ENCODE results near the gene PREX1.

PREX1 gene

DNA sequence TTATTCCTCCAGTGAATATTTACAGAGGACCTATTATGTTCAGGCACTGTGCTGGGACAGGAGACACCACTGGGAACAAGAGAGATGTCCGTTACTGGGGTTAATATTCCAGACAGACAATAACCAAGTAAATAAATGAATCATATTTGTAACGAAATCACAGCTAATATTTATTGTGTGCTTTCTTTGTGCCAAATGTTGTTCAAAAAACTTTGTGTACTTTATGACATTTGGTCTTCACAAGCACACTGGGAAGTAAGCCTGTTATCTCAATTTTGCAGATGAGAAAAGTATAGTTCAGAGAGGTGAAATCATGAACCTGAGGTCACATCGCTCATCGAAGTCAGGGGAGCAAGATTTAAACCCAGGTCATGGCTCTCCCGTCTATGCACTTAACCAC is 36.5 kb upstream of the PREX1 start:
- no peak overlapping the region for H2BK120ac ChIP-seq (ENCODE audit: low read depth, low read length)
- no peak overlapping the region for H2BK15ac ChIP-seq (ENCODE audit: low read length)
- DNase-seq (ENCODE audit: low spot score): no peak
- no peak overlapping the region for H3K18ac ChIP-seq (ENCODE audit: low read length)
- H2AFZ ChIP-seq (ENCODE audit: low read length): no peak overlapping the region
- H3K14ac ChIP-seq (ENCODE audit: low read length): no peak overlapping the region
- H3K9ac ChIP-seq (ENCODE audit: low read depth, low read length, poor library complexity): no peak overlapping the region
- WGBS, 2 donors (ENCODE audit: extremely low coverage in 2 of 2, insufficient read length in 2 of 2, insufficient replicate concordance in 1 of 2): no CpG with 5 or more reads among the region's 5 CpGs
- no peaks in the 10 kb centered on the region for H3K36me3 ChIP-seq (replicated peaks in 1 of 2; ENCODE audit: control insufficient read depth in 2 of 2, insufficient read depth in 2 of 2, low read length in 2 of 2)
- no peaks in the 10 kb centered on the region for H3K9me3 ChIP-seq (replicated peaks in 1 of 2; ENCODE audit: control insufficient read depth in 2 of 2, insufficient read depth in 1 of 2, low read depth in 1 of 2, low read length in 2 of 2)
- peaks cover 0 to 7% (median 0%) of the 10 kb centered on the region in 3 experiments for H3K27me3 ChIP-seq (ENCODE audit: control insufficient read depth in 3 of 3, insufficient read depth in 3 of 3, low read depth in 1 of 3, low read length in 3 of 3)
- no peak overlapping the region for H2BK12ac ChIP-seq (ENCODE audit: low read length)
- no peak overlapping the region for H2AK5ac ChIP-seq (ENCODE audit: low read depth, low read length)
- no peak overlapping the region for H4K8ac ChIP-seq (ENCODE audit: low read depth, low read length)
- H3K4me3 ChIP-seq (ENCODE audit: low read length in 2 of 2): no peak overlapping the region
- peaks cover 1 to 4% of the 10 kb centered on the region in 2 donors for H3K4me1 ChIP-seq (ENCODE audit: control insufficient read depth in 2 of 2, insufficient read depth in 1 of 2, low read depth in 1 of 2, low read length in 2 of 2)
- no peak overlapping the region for H4K91ac ChIP-seq (ENCODE audit: low read depth, low read length, poor library complexity)
- no peak overlapping the region for H3K27ac ChIP-seq (replicated peaks; ENCODE audit: low read length)
- H2BK5ac ChIP-seq (ENCODE audit: low read length): no peak overlapping the region
- H3K79me1 ChIP-seq (ENCODE audit: low read depth, low read length): no peaks in the 10 kb centered on the region
- no peak overlapping the region for H3K23ac ChIP-seq (ENCODE audit: low read depth, low read length, poor library complexity)
- no peak overlapping the region for H3K4me2 ChIP-seq (ENCODE audit: insufficient read depth, low read length, poor library complexity, severe bottlenecking)
- H3K4ac ChIP-seq (ENCODE audit: low read length): no peak overlapping the region

DNA sequence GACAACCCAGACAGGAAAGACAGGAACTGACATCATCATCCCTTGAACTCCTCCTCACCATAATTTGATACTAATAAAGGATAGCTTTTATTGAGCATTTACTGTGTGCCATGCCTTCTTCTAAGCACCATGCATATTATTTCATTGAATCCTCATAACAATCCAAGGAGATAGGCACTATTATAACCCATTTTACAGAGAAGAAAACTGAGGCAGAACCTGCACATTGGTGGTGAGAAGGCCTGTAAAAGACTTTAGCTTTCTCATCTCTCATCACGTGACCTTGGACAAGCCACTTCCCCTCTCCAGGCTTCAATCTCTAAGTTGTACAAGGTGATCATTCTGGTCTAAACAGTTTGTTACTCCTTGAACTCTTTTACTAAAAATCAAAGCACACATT is 34.5 kb upstream of the PREX1 start:
- no peak overlapping the region for H3K9ac ChIP-seq (ENCODE audit: low read depth, low read length, poor library complexity)
- H2BK5ac ChIP-seq (ENCODE audit: low read length): no peak overlapping the region
- WGBS, 2 donors (ENCODE audit: extremely low coverage in 2 of 2, insufficient read length in 2 of 2, insufficient replicate concordance in 1 of 2): no CpG with 5 or more reads among the region's 1 CpG
- no peaks in the 10 kb centered on the region for H3K79me1 ChIP-seq (ENCODE audit: low read depth, low read length)
- H3K18ac ChIP-seq (ENCODE audit: low read length): no peak overlapping the region
- peaks cover 1 to 4% of the 10 kb centered on the region in 2 donors for H3K4me1 ChIP-seq (ENCODE audit: control insufficient read depth in 2 of 2, insufficient read depth in 1 of 2, low read depth in 1 of 2, low read length in 2 of 2)
- no peak overlapping the region for H2BK120ac ChIP-seq (ENCODE audit: low read depth, low read length)
- H4K8ac ChIP-seq (ENCODE audit: low read depth, low read length): no peak overlapping the region
- H2AFZ ChIP-seq (ENCODE audit: low read length): no peak overlapping the region
- no peak overlapping the region for H2BK12ac ChIP-seq (ENCODE audit: low read length)
- no peak overlapping the region for H3K14ac ChIP-seq (ENCODE audit: low read length)
- H3K9me3 ChIP-seq (replicated peaks in 1 of 2; ENCODE audit: control insufficient read depth in 2 of 2, insufficient read depth in 1 of 2, low read depth in 1 of 2, low read length in 2 of 2): no peaks in the 10 kb centered on the region
- H3K27me3 ChIP-seq (ENCODE audit: control insufficient read depth in 3 of 3, insufficient read depth in 3 of 3, low read depth in 1 of 3, low read length in 3 of 3): peaks cover 0 to 3% (median 0%) of the 10 kb centered on the region in 3 experiments
- H3K4me3 ChIP-seq (ENCODE audit: low read length in 2 of 2): no peak overlapping the region
- no peak overlapping the region for H3K4ac ChIP-seq (ENCODE audit: low read length)
- H2AK5ac ChIP-seq (ENCODE audit: low read depth, low read length): no peak overlapping the region
- no peaks in the 10 kb centered on the region for H3K36me3 ChIP-seq (replicated peaks in 1 of 2; ENCODE audit: control insufficient read depth in 2 of 2, insufficient read depth in 2 of 2, low read length in 2 of 2)
- no peak overlapping the region for H3K27ac ChIP-seq (replicated peaks; ENCODE audit: low read length)
- H4K91ac ChIP-seq (ENCODE audit: low read depth, low read length, poor library complexity): no peak overlapping the region
- no peak for DNase-seq (ENCODE audit: low spot score)
- no peak overlapping the region for H3K4me2 ChIP-seq (ENCODE audit: insufficient read depth, low read length, poor library complexity, severe bottlenecking)
- H2BK15ac ChIP-seq (ENCODE audit: low read length): no peak overlapping the region
- H3K23ac ChIP-seq (ENCODE audit: low read depth, low read length, poor library complexity): no peak overlapping the region

DNA sequence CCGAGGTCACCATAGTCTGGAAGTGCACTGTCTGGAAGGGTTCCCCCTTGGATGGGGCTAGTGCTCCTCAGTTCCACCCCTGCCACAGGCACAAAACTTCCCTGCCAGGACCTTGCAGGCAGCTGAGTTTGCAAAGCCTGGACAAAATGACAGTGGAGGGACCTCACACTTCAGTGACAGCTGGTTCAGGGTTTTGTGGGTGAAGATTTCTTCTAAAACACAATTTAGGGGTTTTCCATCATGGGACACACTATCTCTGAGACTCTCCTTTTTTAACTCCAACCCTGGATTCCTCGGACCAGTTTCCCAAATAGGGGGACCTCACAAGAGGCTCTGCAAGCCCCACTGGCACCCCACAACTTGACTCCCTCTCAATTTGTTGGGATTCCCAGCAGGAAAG is 33.6 kb upstream of the PREX1 start:
- no peak for DNase-seq (ENCODE audit: low spot score)
- H3K4me3 ChIP-seq (ENCODE audit: low read length in 2 of 2): no peak overlapping the region
- no CpG with 5 or more reads among the region's 2 CpGs for WGBS, 2 donors (ENCODE audit: extremely low coverage in 2 of 2, insufficient read length in 2 of 2, insufficient replicate concordance in 1 of 2)
- H4K8ac ChIP-seq (ENCODE audit: low read depth, low read length): no peak overlapping the region
- no peak overlapping the region for H3K14ac ChIP-seq (ENCODE audit: low read length)
- H3K27me3 ChIP-seq (ENCODE audit: control insufficient read depth in 3 of 3, insufficient read depth in 3 of 3, low read depth in 1 of 3, low read length in 3 of 3): peaks cover 0 to 3% (median 0%) of the 10 kb centered on the region in 3 experiments
- no peak overlapping the region for H4K91ac ChIP-seq (ENCODE audit: low read depth, low read length, poor library complexity)
- H2BK120ac ChIP-seq (ENCODE audit: low read depth, low read length): no peak overlapping the region
- no peaks in the 10 kb centered on the region for H3K9me3 ChIP-seq (replicated peaks in 1 of 2; ENCODE audit: control insufficient read depth in 2 of 2, insufficient read depth in 1 of 2, low read depth in 1 of 2, low read length in 2 of 2)
- no peak overlapping the region for H3K27ac ChIP-seq (replicated peaks; ENCODE audit: low read length)
- peaks cover 1 to 4% of the 10 kb centered on the region in 2 donors for H3K4me1 ChIP-seq (ENCODE audit: control insufficient read depth in 2 of 2, insufficient read depth in 1 of 2, low read depth in 1 of 2, low read length in 2 of 2)
- H2BK5ac ChIP-seq (ENCODE audit: low read length): no peak overlapping the region
- H3K36me3 ChIP-seq (replicated peaks in 1 of 2; ENCODE audit: control insufficient read depth in 2 of 2, insufficient read depth in 2 of 2, low read length in 2 of 2): no peaks in the 10 kb centered on the region
- H3K4me2 ChIP-seq (ENCODE audit: insufficient read depth, low read length, poor library complexity, severe bottlenecking): no peak overlapping the region
- no peak overlapping the region for H3K9ac ChIP-seq (ENCODE audit: low read depth, low read length, poor library complexity)
- no peak overlapping the region for H2BK15ac ChIP-seq (ENCODE audit: low read length)
- no peak overlapping the region for H3K18ac ChIP-seq (ENCODE audit: low read length)
- no peaks in the 10 kb centered on the region for H3K79me1 ChIP-seq (ENCODE audit: low read depth, low read length)
- no peak overlapping the region for H2AK5ac ChIP-seq (ENCODE audit: low read depth, low read length)
- no peak overlapping the region for H2BK12ac ChIP-seq (ENCODE audit: low read length)
- no peak overlapping the region for H3K4ac ChIP-seq (ENCODE audit: low read length)
- H3K23ac ChIP-seq (ENCODE audit: low read depth, low read length, poor library complexity): no peak overlapping the region
- no peak overlapping the region for H2AFZ ChIP-seq (ENCODE audit: low read length)

GRCh38 chr20:48858075-48858790 is 30.4 kb upstream of the PREX1 start:
- H3K4me2 ChIP-seq (ENCODE audit: insufficient read depth, low read length, poor library complexity, severe bottlenecking): no peak overlapping the region
- H3K4me1 ChIP-seq (ENCODE audit: control insufficient read depth in 2 of 2, insufficient read depth in 1 of 2, low read depth in 1 of 2, low read length in 2 of 2): peaks cover 0 to 4% of the 10 kb centered on the region in 2 donors
- H2BK12ac ChIP-seq (ENCODE audit: low read length): no peak overlapping the region
- no peaks in the 10 kb centered on the region for H3K9me3 ChIP-seq (replicated peaks in 1 of 2; ENCODE audit: control insufficient read depth in 2 of 2, insufficient read depth in 1 of 2, low read depth in 1 of 2, low read length in 2 of 2)
- H3K27me3 ChIP-seq (ENCODE audit: control insufficient read depth in 3 of 3, insufficient read depth in 3 of 3, low read depth in 1 of 3, low read length in 3 of 3): no peaks in the 10 kb centered on the region
- H2BK15ac ChIP-seq (ENCODE audit: low read length): no peak overlapping the region
- no peak overlapping the region for H3K4ac ChIP-seq (ENCODE audit: low read length)
- no peak overlapping the region for H2AK5ac ChIP-seq (ENCODE audit: low read depth, low read length)
- no peaks in the 10 kb centered on the region for H3K79me1 ChIP-seq (ENCODE audit: low read depth, low read length)
- no peak overlapping the region for H4K8ac ChIP-seq (ENCODE audit: low read depth, low read length)
- H3K27ac ChIP-seq (replicated peaks; ENCODE audit: low read length): no peak overlapping the region
- no peak overlapping the region for H3K4me3 ChIP-seq (ENCODE audit: low read length in 2 of 2)
- no peak overlapping the region for H3K9ac ChIP-seq (ENCODE audit: low read depth, low read length, poor library complexity)
- no peak overlapping the region for H3K18ac ChIP-seq (ENCODE audit: low read length)
- no peaks in the 10 kb centered on the region for H3K36me3 ChIP-seq (replicated peaks in 1 of 2; ENCODE audit: control insufficient read depth in 2 of 2, insufficient read depth in 2 of 2, low read length in 2 of 2)
- no peak for DNase-seq (ENCODE audit: low spot score)
- H4K91ac ChIP-seq (ENCODE audit: low read depth, low read length, poor library complexity): no peak overlapping the region
- H3K23ac ChIP-seq (ENCODE audit: low read depth, low read length, poor library complexity): no peak overlapping the region
- H3K14ac ChIP-seq (ENCODE audit: low read length): no peak overlapping the region
- peak overlapping the region; percentile 88 for H2AFZ ChIP-seq (ENCODE audit: low read length)
- no peak overlapping the region for H2BK120ac ChIP-seq (ENCODE audit: low read depth, low read length)
- WGBS, 2 donors (ENCODE audit: extremely low coverage in 2 of 2, insufficient read length in 2 of 2, insufficient replicate concordance in 1 of 2): no CpG with 5 or more reads among the region's 6 CpGs
- no peak overlapping the region for H2BK5ac ChIP-seq (ENCODE audit: low read length)
